WTC11 (cell line): Measurements from ENCODE around the gene KHDC1L. TPM values are rescaled to one million over a fixed set of nuclear protein-coding genes. Genes with fewer than 3 reads are reported as not detected.

Experiments
- ATAC-seq: fragments of 200-7000 bp; cut with Tn5 transposase; 2 replicates; pipeline ENCODE4 v1.10.0; 2021; ENCODE audit warnings: mild to moderate bottlenecking, moderate library complexity
- CTCF ChIA-PET: fragments of 300-600 bp; sonication (Branson Sonifier 250); formaldehyde crosslinking; loops from one replicate; lab custom pipeline; 2021; ENCODE audit warnings: antibody characterized with exemption; lab: Charles Lee
- POLR2A ChIA-PET: fragments of 350-600 bp; sonication (Branson Sonifier 250); formaldehyde crosslinking; loops from one replicate; lab custom pipeline; 2021; ENCODE audit warnings: antibody characterized with exemption; lab: Charles Lee
- DNase-seq: peaks from one replicate; pipeline ENCODE4 v3.0.0; 2021; ENCODE audit warnings: low spot score
- H3K27ac Mint-ChIP-seq: 2 replicates; pipeline ENCODE4 v1.8.0; 2021; ENCODE audit warnings: mixed read lengths
- H3K27me3 Mint-ChIP-seq: 2 replicates; pipeline ENCODE4 v1.8.0; 2021; ENCODE audit warnings: low read depth, mild to moderate bottlenecking, moderate library complexity, mixed read lengths
- H3K36me3 Mint-ChIP-seq: 2 replicates; pipeline ENCODE4 v1.8.0; 2021; ENCODE audit warnings: mixed read lengths
- H3K4me1 Mint-ChIP-seq: 2 replicates; pipeline ENCODE4 v1.8.0; 2022; ENCODE audit warnings: mixed read lengths
- H3K4me3 Mint-ChIP-seq: 2 replicates; pipeline ENCODE4 v1.8.0; 2021; ENCODE audit warnings: mild to moderate bottlenecking, moderate library complexity, mixed read lengths
- H3K9me3 Mint-ChIP-seq: 2 replicates; pipeline ENCODE4 v1.8.0; 2021; ENCODE audit warnings: mixed read lengths
- ATF2 ChIP-seq: sonication (generic); formaldehyde crosslinking; IDR thresholded peaks from 2 replicates; pipeline ENCODE4 v1.8.1; 2022; ENCODE audit warnings: low read depth, missing genetic modification reagents, borderline replicate concordance
- ELF4 ChIP-seq: sonication (generic); formaldehyde crosslinking; IDR thresholded peaks from 2 replicates; pipeline ENCODE4 v1.8.1; 2022; ENCODE audit warnings: low read depth, mild to moderate bottlenecking, moderate library complexity, missing genetic modification reagents
- GABPB1 ChIP-seq: sonication (generic); formaldehyde crosslinking; IDR thresholded peaks from 2 replicates; pipeline ENCODE4 v1.8.1; 2023; ENCODE audit warnings: mild to moderate bottlenecking, missing genetic modification reagents
- IRF1 ChIP-seq: sonication (generic); formaldehyde crosslinking; IDR thresholded peaks from 2 replicates; pipeline ENCODE4 v1.8.0; 2023; ENCODE audit warnings: missing genetic modification reagents
- KAT7 ChIP-seq: sonication (generic); formaldehyde crosslinking; IDR thresholded peaks from 2 replicates; pipeline ENCODE4 v1.8.1; 2023; ENCODE audit warnings: missing genetic modification reagents, mild to moderate bottlenecking, borderline replicate concordance
- MXD4 ChIP-seq: fragments of 250-450 bp; sonication (Bioruptor Pico); IDR thresholded peaks from 2 replicates; pipeline ENCODE4 v1.8.0; 2021; ENCODE audit warnings: mild to moderate bottlenecking, moderate library complexity, borderline replicate concordance
- NR2C2 ChIP-seq: sonication (generic); formaldehyde crosslinking; IDR thresholded peaks from 2 replicates; pipeline ENCODE4 v1.8.0; 2022; ENCODE audit warnings: mild to moderate bottlenecking, missing genetic modification reagents
- PRDM15 ChIP-seq: sonication (generic); formaldehyde crosslinking; IDR thresholded peaks from 2 replicates; pipeline ENCODE4 v1.8.0; 2022; ENCODE audit warnings: missing genetic modification reagents
- RELA ChIP-seq: sonication (generic); formaldehyde crosslinking; IDR thresholded peaks from 2 replicates; pipeline ENCODE4 v1.8.1; 2022; ENCODE audit warnings: missing genetic modification reagents, mild to moderate bottlenecking, borderline replicate concordance
- SOX15 ChIP-seq: fragments of 250-450 bp; sonication (Bioruptor Pico); IDR thresholded peaks from 2 replicates; pipeline ENCODE4 v1.9.0; 2021; ENCODE audit warnings: mild to moderate bottlenecking
- ZNF138 ChIP-seq: sonication (generic); formaldehyde crosslinking; conservative IDR thresholded peaks from 2 replicates; pipeline ENCODE4 v1.8.1; 2022; ENCODE audit warnings: mild to moderate bottlenecking, moderate library complexity, missing genetic modification reagents
- ZNF416 ChIP-seq: fragments of 250-450 bp; sonication (Bioruptor Pico); IDR thresholded peaks from 2 replicates; pipeline ENCODE4 v1.9.0; 2021; ENCODE audit warnings: mild to moderate bottlenecking, inconsistent platforms
- ZNF425 ChIP-seq: fragments of 250-450 bp; sonication (Bioruptor Pico); conservative IDR thresholded peaks from 2 replicates; pipeline ENCODE4 v1.9.0; 2021; ENCODE audit warnings: mild to moderate bottlenecking
- ZNF532 ChIP-seq: fragments of 250-450 bp; sonication (Bioruptor Pico); IDR thresholded peaks from 2 replicates; pipeline ENCODE4 v1.9.0; 2021; ENCODE audit warnings: mild to moderate bottlenecking, borderline replicate concordance
- total RNA-seq: library from RNA; stranded (reverse); gene quantifications from 3 replicates; pipeline ENCODE4 v1.2.3, GENCODE V29; 2021

Gene KHDC1L
- total RNA-seq, 1 experiment from 2014 or later, result 0.28 TPM

- H3K9me3 Mint-ChIP-seq, result no peaks in the 10 kb centered on the region
Measured at GRCh38 chr6:73258721-73259120, 33.4 kb upstream of the KHDC1L start.

More at GRCh38 chr6:73258721-73259120, 33.4 kb upstream of the KHDC1L start:
- H3K4me3 Mint-ChIP-seq, result no peak overlapping the region
- TF ChIP-seq PRDM15 (no peak), ELF4 (CRISPR knock-in tag) (no peak), ZNF416 (CRISPR knock-in tag) (no peak), KAT7 (CRISPR knock-in tag) (no peak), MXD4 (CRISPR knock-in tag) (no peak), ZNF425 (no peak), NR2C2 (CRISPR knock-in tag) (no peak), ATF2 (CRISPR knock-in tag) (no peak), GABPB1 (CRISPR knock-in tag) (no peak), RELA (CRISPR knock-in tag) (no peak), SOX15 (CRISPR knock-in tag) (no peak), ZNF532 (CRISPR knock-in tag) (no peak), ZNF138 (CRISPR knock-in tag) (no peak), IRF1 (CRISPR knock-in tag) (no peak)
- CTCF ChIA-PET, result interaction anchor here (0.5 to 2.2 kb wide), 4 partner anchors 51 to 174 kb away, joined by 3 to 8 read pairs (median 6); no protein-coding TSS in a partner anchor
- DNase-seq (no peak), ATAC-seq (peak; percentile 52)
- POLR2A ChIA-PET, result no interaction called here
- no peak overlapping the region for H3K27ac Mint-ChIP-seq
- 0 out of 2 replicates have a peak, but pooled peaks cover 2% of the 10 kb centered on the region for H3K27me3 Mint-ChIP-seq
- H3K36me3 Mint-ChIP-seq, result no peaks in the 10 kb centered on the region
- peaks cover 24% of the 10 kb centered on the region for H3K4me1 Mint-ChIP-seq
